Effector memory CD8-positive, alpha-beta T cell (primary cell): ENCODE data around the gene TBX10.
"Not testable (repeated sequence)": the region's sequence is repeated elsewhere in the genome, so short reads cannot be mapped to it uniquely, and the experiment has no call there.

ENCODE experiments used
- ATAC-seq: fragments of 150-1000 bp; cut with Tn5 transposase; replicated peaks from 2 replicates; pipeline ENCODE4 v1.10.0; 2021; ENCODE audit warnings: mild to moderate bottlenecking, moderate library complexity
- DNase-seq, 3 experiments: peaks; one replicate each; pipeline ENCODE4 v3.0.0; 2021
- H3K27ac Mint-ChIP-seq, 2 donors: one replicate each; pipeline ENCODE4 v1.8.0; 2022; ENCODE audit warnings: mild to moderate bottlenecking in 2 of 2, mixed read lengths in 2 of 2, moderate library complexity in 2 of 2
- H3K27me3 Mint-ChIP-seq, 2 donors: one replicate each; pipeline ENCODE4 v1.8.0; 2022; ENCODE audit warnings: mixed read lengths in 2 of 2
- H3K36me3 Mint-ChIP-seq: one replicate; pipeline ENCODE4 v1.8.0; 2022; ENCODE audit warnings: mild to moderate bottlenecking, moderate library complexity, mixed read lengths; ENCODE audit not compliant: insufficient read depth
- H3K4me1 Mint-ChIP-seq, 2 donors: one replicate each; pipeline ENCODE4 v1.8.0; 2022; ENCODE audit warnings: low read depth in 2 of 2, mixed read lengths in 2 of 2
- H3K4me3 Mint-ChIP-seq, 2 donors: one replicate each; pipeline ENCODE4 v1.8.0; 2022; ENCODE audit warnings: mild to moderate bottlenecking in 2 of 2, mixed read lengths in 2 of 2, moderate library complexity in 2 of 2
- H3K9me3 Mint-ChIP-seq, 2 donors: one replicate each; pipeline ENCODE4 v1.8.0; 2022; ENCODE audit warnings: mixed read lengths in 2 of 2

Gene TBX10

GRCh38 chr11:67606093-67606491 lies 33.5 kb downstream of the TBX10 start:
- ATAC-seq, result no peak
- Mint-ChIP-seq H3K27me3 (peaks cover 8% of the 10 kb centered on the region in 2 donors), H3K9me3 (no peaks in the 10 kb centered on the region), H3K27ac (peak overlapping the region; percentile 88 to 90), H3K36me3 (peaks cover 26% of the 10 kb centered on the region), H3K4me1 (peaks cover 11 to 16% of the 10 kb centered on the region in 2 donors), H3K4me3 (peak overlapping the region; percentile 78 to 84)
- DNase-seq, result no peak

GRCh38 chr11:67605231-67606011 lies 34.1 kb downstream of the TBX10 start:
- ATAC-seq (no peak), DNase-seq (no peak)
- Mint-ChIP-seq H3K4me1 (peaks cover 15 to 21% of the 10 kb centered on the region in 2 donors), H3K4me3 (peak overlapping the region; percentile 67), H3K36me3 (peaks cover 26% of the 10 kb centered on the region), H3K9me3 (no peaks in the 10 kb centered on the region), H3K27ac (peak overlapping the region in 1 of 2 donors; percentile 88), H3K27me3 (peaks cover 8 to 15% of the 10 kb centered on the region in 2 donors)

GRCh38 chr11:67604815-67605214 lies 34.7 kb downstream of the TBX10 start:
- no peak overlapping the region for H3K4me3 Mint-ChIP-seq

DNA sequence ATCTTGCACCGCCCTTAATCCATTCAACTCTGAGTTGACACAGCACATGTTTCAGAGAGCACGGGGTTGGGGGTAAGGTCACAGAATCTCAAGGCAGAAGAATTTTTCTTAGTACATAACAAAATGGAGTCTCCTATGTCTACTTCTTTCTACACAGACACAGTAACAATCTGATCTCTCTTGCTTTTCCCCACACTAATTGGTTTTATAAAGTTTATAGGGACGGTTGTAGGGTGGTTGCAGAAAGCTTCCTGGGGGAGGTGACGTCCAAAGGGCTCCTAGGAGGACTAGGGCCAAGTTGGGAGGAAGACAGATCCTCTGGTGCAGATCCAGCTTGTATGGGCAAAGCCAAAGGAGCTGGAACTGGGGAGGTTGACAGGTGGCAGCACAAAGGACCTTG lies 35.4 kb downstream of the TBX10 start:
- H3K27me3 Mint-ChIP-seq, result peaks cover 8 to 15% of the 10 kb centered on the region in 2 donors
- not testable (repeated sequence) for DNase-seq, ATAC-seq, H3K9me3 Mint-ChIP-seq, H3K27ac Mint-ChIP-seq
- H3K4me1 Mint-ChIP-seq, result peaks cover 15 to 24% of the 10 kb centered on the region in 2 donors
- peak overlapping the region in 1 of 2 donors; percentile 1 for H3K4me3 Mint-ChIP-seq
- H3K36me3 Mint-ChIP-seq, result peaks cover 15% of the 10 kb centered on the region

More at GRCh38 chr11:67604815-67605214, 34.7 kb downstream of the TBX10 start:
- peaks cover 8 to 15% of the 10 kb centered on the region in 2 donors for H3K27me3 Mint-ChIP-seq
- H3K9me3 Mint-ChIP-seq, result no peaks in the 10 kb centered on the region
- peaks cover 15 to 24% of the 10 kb centered on the region in 2 donors for H3K4me1 Mint-ChIP-seq
- DNase-seq (no peak), ATAC-seq (no peak)
- peaks cover 22% of the 10 kb centered on the region for H3K36me3 Mint-ChIP-seq
- H3K27ac Mint-ChIP-seq, result no peak overlapping the region

- DNase-seq (no peak), ATAC-seq (no peak)
- peaks cover 7 to 12% of the 10 kb centered on the region in 2 donors for H3K4me1 Mint-ChIP-seq
- H3K27me3 Mint-ChIP-seq, result peaks cover 8 to 15% of the 10 kb centered on the region in 2 donors
- peaks cover 5% of the 10 kb centered on the region for H3K36me3 Mint-ChIP-seq
- no peak overlapping the region for H3K4me3 Mint-ChIP-seq
- H3K27ac Mint-ChIP-seq, result no peak overlapping the region
- no peaks in the 10 kb centered on the region for H3K9me3 Mint-ChIP-seq
Observed at GRCh38 chr11:67601098-67601497, 38.5 kb downstream of the TBX10 start.

DNA sequence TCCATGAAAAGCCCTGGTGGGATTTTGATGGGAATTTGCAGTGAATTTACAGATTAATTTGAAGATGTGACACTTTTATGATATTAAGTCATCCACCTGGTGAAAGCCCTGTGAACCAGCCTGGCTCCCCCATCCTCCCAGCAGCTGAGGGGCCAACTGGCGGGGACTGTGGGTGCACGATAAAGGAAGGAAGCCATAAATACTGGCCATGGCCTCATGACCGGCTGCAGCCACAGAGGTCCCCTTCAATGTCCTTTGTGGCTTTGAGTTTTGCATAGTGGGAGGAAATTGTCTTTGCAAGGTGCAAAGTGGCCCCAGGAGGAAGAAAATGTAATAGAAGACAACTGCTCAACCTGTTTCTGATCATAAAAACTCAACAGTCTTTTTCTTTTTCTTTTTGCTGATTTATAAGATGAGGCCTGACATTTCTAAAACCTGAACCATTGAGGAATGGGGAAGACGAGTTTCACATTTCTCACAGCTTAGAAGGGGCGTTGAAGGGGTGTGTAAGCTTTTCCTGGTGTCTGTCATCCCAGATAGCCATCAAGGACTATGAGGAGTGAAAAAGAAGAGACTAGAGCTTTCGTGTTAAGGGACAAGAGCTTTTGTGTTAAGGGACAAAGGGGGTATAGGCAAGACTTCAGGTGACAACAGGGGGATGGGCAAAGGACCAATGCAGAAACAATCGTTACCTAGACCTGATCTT lies 39.1 kb downstream of the TBX10 start:
- no peak for DNase-seq
- peaks cover 4 to 8% of the 10 kb centered on the region in 2 donors for H3K4me1 Mint-ChIP-seq
- ATAC-seq, result no peak
- no peak overlapping the region for H3K27ac Mint-ChIP-seq
- H3K36me3 Mint-ChIP-seq, result peaks cover 4% of the 10 kb centered on the region
- no peaks in the 10 kb centered on the region for H3K9me3 Mint-ChIP-seq
- no peak overlapping the region for H3K4me3 Mint-ChIP-seq
- H3K27me3 Mint-ChIP-seq, result peaks cover 8 to 15% of the 10 kb centered on the region in 2 donors

GRCh38 chr11:67599149-67599548 lies 40.4 kb downstream of the TBX10 start:
- peaks cover 4 to 7% of the 10 kb centered on the region in 2 donors for H3K4me1 Mint-ChIP-seq
- H3K36me3 Mint-ChIP-seq, result peaks cover 4% of the 10 kb centered on the region
- ATAC-seq (no peak), DNase-seq (no peak)
- H3K27ac Mint-ChIP-seq, result no peak overlapping the region
- H3K9me3 Mint-ChIP-seq, result no peaks in the 10 kb centered on the region
- H3K4me3 Mint-ChIP-seq, result no peak overlapping the region
- H3K27me3 Mint-ChIP-seq, result peaks cover 8 to 15% of the 10 kb centered on the region in 2 donors

DNA sequence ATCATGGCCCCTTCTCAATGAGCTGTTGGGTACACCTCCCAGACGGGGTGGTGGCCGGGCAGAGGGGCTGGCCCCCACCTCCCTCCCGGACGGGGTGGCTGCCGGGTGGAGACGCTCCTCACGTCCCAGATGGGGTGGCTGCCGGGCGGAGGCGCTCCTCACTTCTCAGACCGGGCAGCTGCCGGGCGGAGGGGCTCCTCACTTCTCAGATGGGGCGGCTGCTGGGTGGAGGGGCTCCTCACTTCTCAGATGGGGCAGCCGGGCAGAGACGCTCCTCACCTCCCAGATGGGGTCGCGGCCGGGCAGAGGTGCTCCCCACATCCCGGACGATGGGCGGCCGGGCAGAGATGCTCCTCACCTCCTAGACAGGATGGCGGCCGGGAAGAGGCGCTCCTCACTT lies 41.6 kb downstream of the TBX10 start:
- not testable (repeated sequence) for DNase-seq, H3K9me3 Mint-ChIP-seq, H3K4me3 Mint-ChIP-seq, H3K36me3 Mint-ChIP-seq, H3K4me1 Mint-ChIP-seq, ATAC-seq, H3K27ac Mint-ChIP-seq
- H3K27me3 Mint-ChIP-seq, result peaks cover 6 to 12% of the 10 kb centered on the region in 2 donors

- H3K9me3 Mint-ChIP-seq, H3K27ac Mint-ChIP-seq, ATAC-seq, H3K4me3 Mint-ChIP-seq, H3K27me3 Mint-ChIP-seq, DNase-seq, H3K36me3 Mint-ChIP-seq, H3K4me1 Mint-ChIP-seq: not testable (repeated sequence)
Observed at GRCh38 chr11:67597458-67597857, 42.1 kb downstream of the TBX10 start.

GRCh38 chr11:67596753-67597300 lies 42.7 kb downstream of the TBX10 start:
- H3K4me3 Mint-ChIP-seq, result no peak overlapping the region
- H3K27me3 Mint-ChIP-seq, result peaks cover 0 to 8% of the 10 kb centered on the region in 2 donors
- H3K27ac Mint-ChIP-seq, result no peak overlapping the region
- no peaks in the 10 kb centered on the region for H3K9me3 Mint-ChIP-seq
- peaks cover 4% of the 10 kb centered on the region for H3K36me3 Mint-ChIP-seq
- peaks cover 4 to 7% of the 10 kb centered on the region in 2 donors for H3K4me1 Mint-ChIP-seq
- no peak for DNase-seq
- no peak for ATAC-seq

DNA sequence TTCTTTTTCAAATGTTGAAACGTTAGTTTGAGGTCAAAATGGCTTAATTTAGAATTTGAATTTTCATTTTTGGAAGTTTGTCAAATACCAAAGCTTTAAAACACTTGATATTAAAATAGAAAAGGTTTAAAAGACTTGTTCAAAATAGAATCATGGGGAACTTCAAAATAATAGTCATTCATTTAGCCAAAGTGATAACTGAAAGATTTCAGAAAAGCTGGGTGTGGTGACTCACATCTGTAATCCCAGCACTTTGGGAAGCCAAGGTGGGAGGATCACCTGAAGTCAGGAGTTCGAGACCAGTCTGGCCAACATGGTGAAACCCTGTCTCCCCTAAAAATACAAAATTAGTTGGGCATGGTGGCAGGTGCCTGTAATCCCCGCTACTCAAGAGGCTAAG lies 45.1 kb downstream of the TBX10 start:
- Mint-ChIP-seq H3K4me1 (no peaks in the 10 kb centered on the region), H3K36me3 (peaks cover 4% of the 10 kb centered on the region), H3K4me3 (no peak overlapping the region), H3K27me3 (no peaks in the 10 kb centered on the region), H3K9me3 (no peaks in the 10 kb centered on the region), H3K27ac (no peak overlapping the region)
- ATAC-seq (no peak), DNase-seq (no peak)

- no peak overlapping the region for H3K4me3 Mint-ChIP-seq
- no peak for DNase-seq
- H3K27me3 Mint-ChIP-seq, result no peaks in the 10 kb centered on the region
- H3K4me1 Mint-ChIP-seq, result no peaks in the 10 kb centered on the region
- H3K36me3 Mint-ChIP-seq, result peaks cover 4% of the 10 kb centered on the region
- H3K9me3 Mint-ChIP-seq, result no peaks in the 10 kb centered on the region
- no peak overlapping the region for H3K27ac Mint-ChIP-seq
- no peak for ATAC-seq
Observed at GRCh38 chr11:67593565-67593905, 46.0 kb downstream of the TBX10 start.

GRCh38 chr11:67592880-67593564 lies 46.5 kb downstream of the TBX10 start:
- no peak for DNase-seq

More at GRCh38 chr11:67592880-67593564, 46.5 kb downstream of the TBX10 start:
- ATAC-seq, result no peak
- H3K4me3 Mint-ChIP-seq, result no peak overlapping the region
- H3K9me3 Mint-ChIP-seq, result no peaks in the 10 kb centered on the region
- no peak overlapping the region for H3K27ac Mint-ChIP-seq
- H3K36me3 Mint-ChIP-seq, result peaks cover 4% of the 10 kb centered on the region
- H3K27me3 Mint-ChIP-seq, result no peaks in the 10 kb centered on the region
- H3K4me1 Mint-ChIP-seq, result peaks cover 0 to 2% of the 10 kb centered on the region in 2 donors
